Hepatocyte (in vitro differentiated cells): ENCODE data around the gene ASXL3.

Experiments used
- EZH2phosphoT487 ChIP-seq: fragments of 200-600 bp; sonication (generic); IDR thresholded peaks from one replicate; pipeline ENCODE4 v1.6.1; 2018; ENCODE audit warnings: antibody characterized with exemption, mild to moderate bottlenecking, low read depth, moderate library complexity; ENCODE audit not compliant: unreplicated experiment, severe bottlenecking
- TF ChIP-seq, protein P1 (sequence below): fragments of 200-600 bp; sonication (generic); IDR thresholded peaks from 2 replicates; pipeline ENCODE4 v1.5.1; 2016; ENCODE audit warnings: antibody characterized with exemption, mild to moderate bottlenecking; ENCODE audit not compliant: poor library complexity

DNA sequence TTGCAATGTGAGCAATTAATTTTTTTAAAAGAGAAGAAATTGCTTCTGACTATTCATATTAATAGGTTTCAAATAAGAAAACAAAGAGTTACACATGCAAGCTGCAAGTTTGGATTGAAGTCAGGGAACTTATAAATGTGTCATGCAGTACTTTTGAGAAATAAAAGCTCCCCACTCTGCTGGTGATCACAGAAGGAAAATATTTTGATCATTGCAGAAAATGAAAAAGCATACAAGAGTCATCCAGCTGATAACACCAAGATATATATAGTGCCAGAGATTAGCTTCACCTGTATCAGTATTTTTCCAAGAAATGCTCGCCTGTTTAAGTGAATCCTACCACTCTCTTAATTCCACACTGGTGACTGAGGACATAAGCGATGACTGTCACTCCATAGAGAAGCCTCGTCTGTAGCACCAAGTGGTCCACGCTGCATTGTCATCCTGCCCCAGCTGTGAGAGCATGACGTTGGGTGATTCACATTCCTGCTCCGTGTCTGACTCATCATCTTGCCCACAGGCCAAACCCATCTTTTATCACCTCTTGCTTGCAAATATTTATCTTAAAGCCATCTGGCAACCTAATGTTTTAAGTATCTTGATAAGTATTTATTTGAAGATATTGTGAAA is 178.0 kb downstream of the ASXL3 start:
- TF ChIP-seq, protein P1, sequence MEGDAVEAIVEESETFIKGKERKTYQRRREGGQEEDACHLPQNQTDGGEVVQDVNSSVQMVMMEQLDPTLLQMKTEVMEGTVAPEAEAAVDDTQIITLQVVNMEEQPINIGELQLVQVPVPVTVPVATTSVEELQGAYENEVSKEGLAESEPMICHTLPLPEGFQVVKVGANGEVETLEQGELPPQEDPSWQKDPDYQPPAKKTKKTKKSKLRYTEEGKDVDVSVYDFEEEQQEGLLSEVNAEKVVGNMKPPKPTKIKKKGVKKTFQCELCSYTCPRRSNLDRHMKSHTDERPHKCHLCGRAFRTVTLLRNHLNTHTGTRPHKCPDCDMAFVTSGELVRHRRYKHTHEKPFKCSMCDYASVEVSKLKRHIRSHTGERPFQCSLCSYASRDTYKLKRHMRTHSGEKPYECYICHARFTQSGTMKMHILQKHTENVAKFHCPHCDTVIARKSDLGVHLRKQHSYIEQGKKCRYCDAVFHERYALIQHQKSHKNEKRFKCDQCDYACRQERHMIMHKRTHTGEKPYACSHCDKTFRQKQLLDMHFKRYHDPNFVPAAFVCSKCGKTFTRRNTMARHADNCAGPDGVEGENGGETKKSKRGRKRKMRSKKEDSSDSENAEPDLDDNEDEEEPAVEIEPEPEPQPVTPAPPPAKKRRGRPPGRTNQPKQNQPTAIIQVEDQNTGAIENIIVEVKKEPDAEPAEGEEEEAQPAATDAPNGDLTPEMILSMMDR = no peak
- no peak for TF ChIP-seq EZH2phosphoT487
